Erythroblast (primary cell): ENCODE data around the gene PHACTR4.

Experiments
- GATA1 ChIP-seq: IDR thresholded peaks from 2 replicates; pipeline ENCODE4 v1.6.1; 2011; ENCODE audit warnings: low read depth, mild to moderate bottlenecking, control low read depth, low read length, moderate library complexity
- POLR2A ChIP-seq: IDR thresholded peaks from 2 replicates; pipeline ENCODE4 v1.6.1; 2011; ENCODE audit warnings: mild to moderate bottlenecking, low read length

DNA sequence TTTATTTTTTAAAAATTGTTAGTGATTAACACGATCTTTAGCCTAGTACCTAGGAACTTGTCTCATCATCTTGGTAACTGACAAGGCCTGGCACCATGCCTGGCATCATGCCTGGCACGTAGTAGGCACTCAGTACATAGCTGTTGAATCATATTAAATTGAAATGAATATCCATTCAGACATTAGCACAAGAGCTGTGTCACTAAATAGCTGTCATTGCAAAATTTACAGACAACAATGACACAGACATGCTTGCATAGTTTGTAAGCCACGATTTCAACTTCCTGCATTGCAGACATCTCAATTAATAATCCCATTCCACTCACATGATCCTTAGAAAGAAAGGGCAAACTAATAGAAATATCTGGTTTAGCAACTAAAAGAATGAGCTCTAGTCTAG, 15.4 kb upstream of the PHACTR4 start:
- TF ChIP-seq POLR2A, result no peak
- TF ChIP-seq GATA1, result no peak
